ENCODE data around the gene EEFSEC. TPM values are rescaled to one million over a fixed set of nuclear protein-coding genes. Genes with fewer than 3 reads are reported as not detected.

The EEFSEC gene
- total and polyA plus RNA-seq, 8 donors, result 5.9 to 9.8 (median 7.4) TPM

- no peaks in the 10 kb centered on the region for H3K9me3 ChIP-seq
- no peaks in the 10 kb centered on the region for H3K36me3 ChIP-seq
- no peaks in the 10 kb centered on the region for H3K4me1 ChIP-seq
- 95% methylated on average over 7 of the region's 7 CpGs for WGBS, 2 donors
- H3K27me3 ChIP-seq, result no peaks in the 10 kb centered on the region
- TF ChIP-seq CTCF (IDR thresholded peaks at IDR 0.05), result no peak
- no peak overlapping the region for H3K27ac ChIP-seq
- FAIRE-seq (no peak), DNase-seq (no peak), ATAC-seq (no peak)
- no peak overlapping the region for H3K4me3 ChIP-seq
- intact Hi-C loops (cut with DNase I), result no loop called here
These were observed 99.9 kb downstream of the EEFSEC start for GRCh38 chr3:128253150-128253549.

- ATAC-seq (no peak), DNase-seq (no peak), FAIRE-seq (no peak)
- Histone ChIP-seq H3K4me3 (no peak overlapping the region), H3K4me1 (no peaks in the 10 kb centered on the region), H3K27me3 (no peaks in the 10 kb centered on the region), H3K9me3 (no peaks in the 10 kb centered on the region), H3K27ac (no peak overlapping the region), H3K36me3 (no peaks in the 10 kb centered on the region)
- intact Hi-C loops (cut with DNase I), result no loop called here
- no peak for TF ChIP-seq CTCF (IDR thresholded peaks at IDR 0.05)
- 95% methylated on average over 7 of the region's 7 CpGs for WGBS, 2 donors
These were observed 100.8 kb downstream of the EEFSEC start for GRCh38 chr3:128254066-128254590.

GRCh38 chr3:128254967-128255366 is 101.7 kb downstream of the EEFSEC start:
- no peak for FAIRE-seq
- no peak for ATAC-seq
- Histone ChIP-seq H3K27ac (no peak overlapping the region), H3K4me3 (no peak overlapping the region), H3K9me3 (no peaks in the 10 kb centered on the region), H3K27me3 (no peaks in the 10 kb centered on the region), H3K4me1 (no peaks in the 10 kb centered on the region), H3K36me3 (no peaks in the 10 kb centered on the region)
- TF ChIP-seq CTCF (IDR thresholded peaks at IDR 0.05), result no peak
- no peak for DNase-seq
- intact Hi-C loops (cut with DNase I), result no loop called here
- WGBS, 2 donors, result 97 to 98% methylated on average over 5 of the region's 5 CpGs

- ATAC-seq (no peak), DNase-seq (no peak), FAIRE-seq (no peak)
- Histone ChIP-seq H3K27me3 (no peaks in the 10 kb centered on the region), H3K27ac (no peak overlapping the region), H3K4me1 (no peaks in the 10 kb centered on the region), H3K4me3 (no peak overlapping the region), H3K36me3 (no peaks in the 10 kb centered on the region), H3K9me3 (no peaks in the 10 kb centered on the region)
- TF ChIP-seq CTCF (IDR thresholded peaks at IDR 0.05), result no peak
- 81 to 83% methylated on average over 2 of the region's 2 CpGs for WGBS, 2 donors
- intact Hi-C loops (cut with DNase I), result no loop called here
These were observed 102.8 kb downstream of the EEFSEC start for GRCh38 chr3:128256131-128256530.

- Histone ChIP-seq H3K4me1 (no peaks in the 10 kb centered on the region), H3K27ac (no peak overlapping the region), H3K9me3 (no peaks in the 10 kb centered on the region), H3K4me3 (no peak overlapping the region), H3K36me3 (no peaks in the 10 kb centered on the region), H3K27me3 (no peaks in the 10 kb centered on the region)
- no peak for FAIRE-seq
- intact Hi-C loops (cut with DNase I), result no loop called here
- no peak for DNase-seq
- TF ChIP-seq CTCF (IDR thresholded peaks at IDR 0.05), result no peak
- ATAC-seq, result no peak
- 92 to 97% methylated on average over 6 of the region's 6 CpGs for WGBS, 2 donors
These were observed 104.4 kb downstream of the EEFSEC start for GRCh38 chr3:128257632-128258031.

Data from pancreas (tissue), 10 donors.